ENCODE data around the gene HERPUD2.
"Not testable (repeated sequence)": the region's sequence is repeated elsewhere in the genome, so short reads cannot be mapped to it uniquely, and the experiment has no call there.

The HERPUD2 gene

DNA sequence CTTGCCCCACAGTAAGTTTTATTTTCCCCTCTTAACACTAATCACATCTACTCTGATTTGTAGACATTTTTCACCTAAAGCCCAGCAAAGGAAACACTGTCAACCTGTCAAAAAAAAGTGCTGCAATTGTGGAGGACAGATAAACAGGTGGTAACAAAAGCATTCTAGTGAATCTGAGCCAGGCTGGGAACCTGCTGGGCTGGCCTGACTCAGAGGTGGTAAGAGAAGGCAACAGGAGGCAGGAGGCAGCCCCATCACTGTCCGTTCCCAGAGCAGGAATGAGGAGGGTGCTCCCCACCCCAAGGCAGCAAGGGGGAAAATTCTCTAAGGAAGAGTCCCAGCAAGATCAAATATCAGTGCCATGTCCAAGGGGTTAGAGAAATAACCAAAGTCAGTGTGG is 19.5 kb upstream of the HERPUD2 start:
- DNase-seq (ENCODE audit: low read depth in 2 of 2) = no peak

DNA sequence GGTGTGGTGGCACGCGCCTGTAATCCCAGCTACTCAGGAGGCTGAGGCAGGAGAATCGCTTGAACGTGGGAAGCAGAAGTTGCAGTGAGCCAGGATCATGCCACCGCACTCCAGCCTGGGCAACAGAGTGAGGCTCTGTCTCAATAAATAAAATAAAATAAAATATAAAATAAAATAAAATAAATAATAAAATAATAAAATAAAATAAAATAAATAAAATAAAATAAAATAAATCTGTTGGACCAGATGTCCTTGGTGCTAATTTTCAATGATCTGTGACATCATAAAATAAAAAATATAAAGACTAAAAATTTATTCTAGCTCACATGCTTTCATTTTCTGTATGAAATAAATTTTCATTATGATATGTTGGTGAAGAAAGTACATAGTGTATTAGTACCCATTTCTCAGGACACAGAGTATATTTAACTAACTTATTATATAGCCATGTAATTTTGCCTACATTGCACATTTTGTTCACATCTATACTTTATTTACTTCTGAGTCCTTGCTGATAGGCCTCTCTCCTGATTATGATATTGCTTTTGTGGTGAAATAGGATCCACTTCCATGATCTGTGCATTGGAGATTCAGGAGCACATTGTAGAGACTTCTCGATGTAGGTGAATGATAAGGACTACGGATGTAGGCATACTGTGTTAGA is 17.8 kb upstream of the HERPUD2 start:
- DNase-seq (ENCODE audit: low read depth in 2 of 2) = no peak

DNA sequence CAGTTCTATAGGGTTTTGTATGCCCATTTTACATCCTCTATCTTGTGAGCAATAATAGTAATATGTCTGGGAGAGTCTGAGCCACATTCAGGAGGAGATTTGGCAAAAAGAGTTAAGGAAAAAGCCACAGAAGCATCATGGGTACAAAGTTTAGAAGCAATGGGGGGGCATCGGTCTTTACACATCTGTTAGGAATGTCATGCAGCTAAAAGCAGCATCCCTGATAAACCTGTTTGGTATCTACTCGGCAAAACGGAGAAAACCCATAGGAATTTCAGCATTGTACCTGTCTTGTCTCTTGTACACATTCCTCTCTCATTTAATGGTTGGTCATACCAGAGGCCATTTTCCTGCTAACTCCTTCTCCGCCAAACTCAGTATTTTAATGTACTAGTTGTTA is 12.5 kb upstream of the HERPUD2 start:
- DNase-seq (ENCODE audit: low read depth in 2 of 2) = no peak

DNA sequence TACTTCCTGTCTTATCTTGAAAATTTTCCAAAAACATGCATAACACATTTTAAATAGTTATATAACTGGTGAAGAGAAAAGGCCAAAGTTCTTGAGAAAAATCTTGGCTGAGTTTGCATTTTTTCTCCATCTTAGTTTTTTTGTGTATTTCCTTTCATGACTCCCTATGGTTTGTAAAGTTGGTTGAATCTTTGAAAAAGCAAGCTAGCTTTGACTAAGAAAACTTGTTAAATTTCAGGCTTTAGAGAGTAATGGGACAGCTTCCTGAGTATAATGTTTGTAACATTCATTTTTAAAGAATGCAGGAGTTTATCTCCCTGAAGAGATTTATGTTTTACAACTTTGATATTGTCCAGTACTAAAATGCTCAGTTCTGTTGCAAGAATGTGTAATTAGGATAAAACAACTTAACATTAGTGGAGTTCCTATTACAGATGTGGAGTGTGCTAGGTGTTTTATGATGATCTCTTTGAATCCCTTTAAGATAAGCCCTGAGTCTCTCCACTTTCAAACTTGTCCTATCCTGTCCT is 11.1 kb upstream of the HERPUD2 start:
- no peak for DNase-seq (ENCODE audit: low read depth in 2 of 2)

DNA sequence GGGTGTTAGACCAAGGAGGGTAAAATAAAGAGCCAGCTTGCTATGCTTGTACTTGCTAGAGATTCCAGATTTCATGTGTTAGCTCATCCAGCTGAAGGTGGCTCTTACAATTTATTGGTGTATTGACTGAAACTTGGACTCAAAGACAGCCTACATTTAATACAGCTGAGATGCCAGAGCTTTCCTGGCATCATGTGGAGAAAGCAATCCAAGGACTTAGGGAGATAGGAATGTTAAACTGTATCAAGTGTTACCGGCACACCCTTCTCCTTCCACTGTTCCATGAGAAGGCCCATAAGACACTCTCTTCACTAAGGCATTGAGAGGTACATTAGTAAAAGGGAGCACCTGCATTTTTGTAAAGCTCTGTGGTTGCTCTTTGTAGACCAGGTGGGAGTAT is 9.3 kb upstream of the HERPUD2 start:
- no peak for DNase-seq (ENCODE audit: low read depth in 2 of 2)

DNA sequence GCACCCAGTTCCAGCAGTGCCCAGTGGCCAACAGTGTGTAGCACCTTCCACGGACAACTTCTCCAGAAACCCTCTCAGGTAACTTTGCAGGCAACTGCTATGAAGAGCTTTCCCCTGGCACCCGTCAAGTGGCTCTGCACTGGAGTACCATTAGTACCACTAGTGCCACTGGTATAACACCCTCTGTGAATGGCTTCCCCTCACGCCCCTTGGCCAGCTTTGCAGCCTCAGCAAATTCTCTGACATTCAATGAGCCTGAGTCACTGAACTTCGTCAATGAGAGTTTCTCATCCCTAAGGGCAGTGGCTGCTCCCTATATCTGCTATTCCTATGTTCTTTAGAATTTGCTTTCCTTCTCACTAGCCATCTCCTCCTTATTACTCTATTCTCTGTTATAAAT is 7.6 kb upstream of the HERPUD2 start:
- DNase-seq (ENCODE audit: low read depth in 2 of 2) = no peak

DNA sequence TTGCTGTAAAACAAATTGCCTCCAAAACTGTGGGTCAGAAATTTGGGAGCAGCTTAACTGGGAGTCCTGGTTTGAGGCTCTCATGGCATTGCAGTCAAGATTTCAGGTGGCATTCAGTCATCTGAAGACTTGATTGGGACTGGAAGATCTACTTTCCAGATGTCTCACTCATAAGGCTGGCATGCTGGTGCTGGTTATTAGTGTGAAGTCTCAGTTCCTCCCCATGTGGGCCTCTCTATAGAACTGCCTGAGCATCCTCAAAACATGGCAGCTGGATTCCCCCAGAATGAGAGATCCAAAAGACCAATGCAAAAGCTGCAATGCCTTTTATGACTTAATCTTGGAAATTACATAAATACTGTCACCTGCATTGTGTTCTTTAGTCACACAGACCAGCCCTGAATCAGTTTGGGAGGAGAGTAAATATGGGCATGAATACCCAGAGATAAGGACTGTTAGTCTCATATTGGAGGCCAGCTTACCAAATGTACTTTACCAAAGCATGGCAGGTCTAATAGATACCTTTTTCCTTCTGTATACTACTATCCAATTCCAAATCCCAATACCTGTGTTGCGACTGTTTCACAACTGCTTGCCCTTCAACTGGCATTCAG is 6.5 kb upstream of the HERPUD2 start:
- no peak for DNase-seq (ENCODE audit: low read depth in 2 of 2)

DNA sequence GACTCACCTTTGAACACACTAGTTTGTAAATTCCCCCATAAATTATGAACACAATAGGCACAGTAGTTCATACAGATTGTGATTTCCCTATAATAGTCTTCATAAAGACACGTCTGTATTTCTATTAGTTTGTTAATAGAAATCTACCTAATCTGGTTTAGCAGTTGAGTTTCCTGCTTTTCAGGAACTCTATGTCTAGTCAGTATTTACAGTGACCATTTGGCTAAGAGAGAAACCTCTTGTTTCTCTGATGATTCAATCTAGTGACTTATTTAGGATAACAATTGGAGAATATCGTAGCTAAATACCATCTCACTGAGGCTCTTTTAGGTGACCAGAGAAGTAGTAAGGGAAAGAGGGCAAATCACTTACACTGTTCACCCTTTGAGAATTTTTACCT is 5.9 kb upstream of the HERPUD2 start:
- no peak for DNase-seq (ENCODE audit: low read depth in 2 of 2)

DNA sequence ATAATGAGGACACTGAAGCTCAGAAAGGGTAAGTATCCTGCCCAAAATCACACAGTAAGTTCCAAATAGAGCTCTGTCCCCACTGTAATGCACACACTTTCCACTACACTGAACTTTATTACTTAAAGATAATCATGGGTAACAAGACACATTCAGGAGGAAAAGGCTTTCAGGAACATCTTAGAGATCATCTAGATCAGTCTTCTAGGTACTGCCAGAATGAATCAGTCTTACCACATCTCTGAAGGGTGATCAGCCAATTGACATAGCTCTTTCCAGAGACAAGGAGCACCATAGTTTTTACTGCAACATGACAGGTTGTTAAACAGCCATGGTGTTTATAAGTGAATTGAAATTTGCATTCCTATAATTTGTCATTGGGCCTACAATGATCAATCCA is 5.4 kb upstream of the HERPUD2 start:
- no peak for DNase-seq (ENCODE audit: low read depth in 2 of 2)

DNA sequence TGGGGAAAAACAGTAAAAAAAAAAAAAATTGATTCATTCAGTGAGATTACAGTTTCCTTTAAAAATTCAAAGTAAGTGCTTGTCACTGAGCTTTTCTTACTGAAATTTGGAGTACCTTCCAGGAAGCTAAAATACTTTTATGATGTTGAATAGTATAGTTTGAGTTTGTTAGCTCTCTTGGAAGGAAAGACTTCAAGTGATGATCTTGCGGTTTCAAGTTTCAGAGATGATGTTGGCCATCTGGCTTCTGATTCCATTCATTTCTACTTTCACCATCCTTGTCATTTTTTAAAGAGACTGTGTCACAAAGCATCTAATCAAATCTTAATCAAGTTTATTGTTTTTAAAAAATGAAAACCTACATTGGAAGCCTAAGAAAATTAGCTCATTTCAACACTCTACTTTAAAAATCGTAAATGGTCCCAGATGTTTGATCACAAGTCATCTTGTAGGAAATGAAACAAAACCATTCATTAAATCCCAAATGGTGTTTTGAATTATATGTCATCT is 4.9 kb upstream of the HERPUD2 start:
- DNase-seq (ENCODE audit: low read depth in 2 of 2) = no peak

DNA sequence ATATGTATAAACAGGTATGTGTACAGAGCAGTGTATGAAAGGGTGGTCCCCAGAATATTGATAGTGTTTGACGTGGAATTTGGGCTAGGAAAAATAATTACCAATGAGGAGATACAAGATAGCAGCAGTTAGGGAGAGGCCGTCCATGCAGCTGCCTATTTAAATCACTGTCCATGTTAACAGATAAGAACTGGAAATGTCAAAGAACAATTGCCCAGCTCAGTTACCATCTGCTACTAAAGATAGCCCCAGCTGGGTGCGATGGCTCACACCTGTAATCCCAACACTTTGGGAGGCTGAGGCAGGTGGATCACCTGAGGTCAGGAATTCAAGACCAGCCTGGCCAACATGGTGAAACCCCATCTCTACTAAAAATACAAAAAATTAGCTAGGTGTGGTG is 3.4 kb upstream of the HERPUD2 start:
- DNase-seq (ENCODE audit: low read depth in 2 of 2) = not testable (repeated sequence)

DNA sequence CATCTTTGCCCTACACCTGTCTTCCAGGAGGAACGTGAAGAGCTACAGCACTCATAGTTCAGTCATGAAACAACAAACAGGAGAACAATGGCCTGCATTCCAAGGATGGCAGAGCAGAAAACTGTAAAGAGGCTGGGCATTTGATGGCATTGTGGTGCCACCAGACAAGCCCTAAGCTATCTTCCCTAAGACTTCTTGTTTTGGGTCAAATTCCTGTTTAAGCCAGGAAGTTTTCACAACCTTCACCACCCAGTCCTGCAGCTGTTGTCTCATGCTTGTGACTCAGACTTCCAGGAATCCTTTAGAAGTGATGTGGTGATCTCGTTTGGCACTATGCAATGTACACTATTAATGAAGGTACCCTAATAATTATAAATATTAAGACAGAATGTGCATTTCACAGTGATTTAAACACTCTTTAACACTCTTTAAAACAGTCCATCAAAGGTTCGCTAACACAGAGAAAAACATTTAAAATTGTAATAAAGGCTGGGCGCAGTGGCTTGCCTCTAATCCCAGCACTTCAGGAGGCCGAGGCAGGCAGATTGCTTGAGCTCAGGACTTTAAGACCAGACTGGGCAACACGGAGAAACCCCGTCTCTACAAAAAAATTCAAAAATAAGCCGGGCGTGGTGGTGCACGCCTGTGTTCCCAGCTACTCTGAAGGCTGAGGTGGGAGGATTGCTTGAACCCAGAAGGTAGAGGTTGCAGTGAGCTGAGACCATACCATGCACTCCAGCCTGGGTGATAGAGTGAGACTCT is 2.7 kb upstream of the HERPUD2 start:
- DNase-seq (ENCODE audit: low read depth in 2 of 2) = no peak

DNA sequence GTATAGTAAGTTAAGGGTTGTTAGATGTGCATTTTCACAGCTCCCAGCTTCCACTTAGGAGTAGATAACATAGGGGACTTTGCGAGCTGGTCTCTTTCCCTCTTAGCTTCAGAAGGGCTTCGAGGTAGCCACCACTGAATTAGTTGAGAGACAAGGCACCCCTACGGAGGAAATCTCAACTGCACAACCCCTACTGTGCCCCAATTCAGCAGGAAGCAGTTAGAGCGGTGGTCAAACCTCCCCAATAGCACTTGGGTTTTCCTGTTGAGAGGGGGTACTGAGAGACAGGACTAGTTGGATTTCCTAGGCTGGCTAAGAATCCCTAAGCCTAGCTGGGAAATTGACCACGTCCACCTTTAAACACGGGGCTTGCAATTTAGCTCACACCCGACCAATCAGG is 1.1 kb upstream of the HERPUD2 start:
- DNase-seq (ENCODE audit: low read depth in 2 of 2) = no peak

DNA sequence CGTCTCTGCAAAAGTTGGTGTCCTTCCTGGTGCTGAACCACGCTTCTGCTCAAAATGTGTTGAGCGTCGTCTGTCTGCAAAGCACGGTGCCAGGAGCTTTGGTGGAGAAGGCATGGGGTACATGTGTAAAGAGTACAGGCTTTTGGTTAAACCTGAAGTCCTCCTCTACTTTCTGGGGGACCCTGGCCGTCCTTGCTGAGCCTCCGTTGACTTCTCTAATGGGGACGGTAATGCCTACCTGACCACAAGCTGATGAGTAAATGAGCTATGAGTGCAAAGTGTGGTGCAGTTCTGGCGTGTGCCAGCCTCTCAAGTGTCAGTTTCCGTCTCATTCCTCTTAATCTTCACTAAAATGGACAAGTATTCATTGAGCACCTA is 527 bp upstream of the HERPUD2 start:
- no peak for DNase-seq (ENCODE audit: low read depth in 2 of 2)

DNA sequence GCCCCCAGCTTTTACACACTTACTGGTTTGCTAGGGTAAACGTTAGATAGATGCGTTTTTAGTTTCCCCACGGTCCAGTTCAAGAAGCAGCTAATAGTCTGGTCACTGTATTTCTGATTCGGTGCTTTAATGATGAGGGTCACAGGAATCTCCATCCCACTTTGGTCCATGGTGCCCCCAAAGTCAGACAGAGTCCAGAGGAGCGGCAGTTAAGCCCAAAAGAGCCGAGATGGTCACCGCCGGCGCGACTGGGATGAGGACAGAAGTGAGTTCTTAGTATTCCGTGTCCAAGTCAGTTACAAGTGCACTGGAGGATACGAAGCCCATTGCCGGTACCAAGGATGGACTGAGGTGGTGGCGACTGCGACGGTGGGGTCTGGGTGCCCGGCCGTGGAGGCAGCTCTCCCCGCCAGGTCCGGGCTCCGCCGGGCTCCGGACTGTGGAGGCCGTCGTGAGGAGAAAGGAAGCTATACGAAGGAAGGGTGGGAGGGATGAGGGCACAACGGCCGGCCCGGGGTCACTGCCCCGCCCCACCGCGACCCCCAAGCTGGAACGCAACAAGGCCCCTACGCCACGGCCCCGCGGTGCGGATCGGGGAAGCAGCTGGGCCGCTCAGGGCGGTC is 663 bp downstream of the HERPUD2 start:
- no peak for DNase-seq (ENCODE audit: low read depth in 2 of 2)

DNA sequence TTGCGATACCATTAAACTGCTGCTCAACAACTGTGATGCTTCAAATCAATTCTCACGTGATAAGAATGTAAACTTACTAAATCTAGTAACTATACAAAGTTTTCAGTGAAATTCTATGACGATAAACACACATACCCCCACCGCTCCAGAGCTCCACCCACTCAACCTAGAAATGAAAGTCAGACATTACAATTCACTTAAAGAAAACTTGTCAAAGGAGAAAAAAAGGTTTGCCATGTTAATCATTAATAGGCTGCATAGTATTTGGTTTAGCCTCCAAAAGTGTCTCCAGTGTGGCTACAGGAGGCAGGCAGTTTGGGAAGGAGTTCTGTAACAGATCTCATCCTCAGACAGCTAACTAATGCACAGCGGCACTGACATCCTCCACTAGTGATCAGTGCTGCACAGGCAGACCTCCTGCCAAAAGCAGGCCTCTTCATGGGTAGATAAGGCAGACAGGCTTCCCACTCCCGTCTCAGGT is 3.1 kb downstream of the HERPUD2 start:
- no peak for DNase-seq (ENCODE audit: low read depth in 2 of 2)

DNA sequence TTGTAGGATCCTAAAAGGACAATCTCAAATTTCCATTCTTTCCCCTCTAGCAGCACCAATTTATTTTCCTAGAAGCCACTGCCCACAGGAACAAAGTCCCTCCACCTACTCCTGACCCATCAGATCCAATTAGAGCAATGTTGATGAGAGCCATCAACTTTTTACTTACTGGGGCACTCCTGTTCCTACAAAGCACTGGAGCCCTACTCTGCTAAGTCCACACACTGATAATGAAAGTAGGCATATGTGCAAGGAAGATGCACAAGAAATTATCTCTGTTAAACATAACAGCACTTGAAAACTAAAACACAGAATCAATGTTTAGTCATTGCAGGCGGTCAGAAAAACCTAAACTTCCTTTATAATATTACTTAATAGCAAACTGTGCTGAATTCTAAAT is 3.6 kb downstream of the HERPUD2 start:
- no peak for DNase-seq (ENCODE audit: low read depth in 2 of 2)

DNA sequence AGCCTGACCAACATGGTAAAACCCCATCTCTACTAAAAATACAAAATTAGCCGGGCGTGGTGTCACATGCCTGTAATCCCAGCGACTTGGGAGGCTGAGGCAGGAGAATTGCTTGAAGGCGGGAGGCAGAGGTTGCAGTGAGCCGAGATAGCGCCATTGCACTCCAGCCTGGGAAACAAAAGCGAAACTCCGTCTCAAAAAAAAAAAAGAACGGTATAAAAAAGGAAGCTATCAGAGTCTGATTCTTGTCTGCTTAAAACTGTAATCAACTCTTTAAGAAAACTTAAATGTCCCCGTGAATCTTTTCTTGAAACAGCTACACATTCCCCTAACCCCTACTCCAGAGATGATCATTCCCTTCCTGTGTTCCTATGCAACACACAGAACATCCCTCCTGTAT is 4.3 kb downstream of the HERPUD2 start:
- DNase-seq (ENCODE audit: low read depth in 2 of 2) = not testable (repeated sequence)

DNA sequence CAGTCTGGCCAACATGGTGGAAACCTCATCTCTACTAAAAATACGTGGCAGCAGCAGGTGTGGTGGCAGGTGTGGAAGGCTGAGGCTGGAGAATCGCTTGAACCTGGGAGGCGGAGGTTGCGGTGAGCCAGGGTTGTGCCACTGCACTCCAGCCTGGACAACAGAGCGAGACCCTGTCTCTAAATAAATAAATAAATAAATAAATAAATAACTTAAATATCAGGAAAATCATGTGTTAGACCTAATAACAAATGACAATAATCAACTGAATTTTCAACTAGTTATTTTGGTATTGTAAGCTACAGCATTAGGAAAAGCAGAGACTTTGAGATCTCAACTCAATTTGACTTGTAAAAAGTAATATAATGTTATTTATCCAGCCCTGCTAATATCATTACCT is 9.2 kb downstream of the HERPUD2 start:
- no peak for DNase-seq (ENCODE audit: low read depth in 2 of 2)

DNA sequence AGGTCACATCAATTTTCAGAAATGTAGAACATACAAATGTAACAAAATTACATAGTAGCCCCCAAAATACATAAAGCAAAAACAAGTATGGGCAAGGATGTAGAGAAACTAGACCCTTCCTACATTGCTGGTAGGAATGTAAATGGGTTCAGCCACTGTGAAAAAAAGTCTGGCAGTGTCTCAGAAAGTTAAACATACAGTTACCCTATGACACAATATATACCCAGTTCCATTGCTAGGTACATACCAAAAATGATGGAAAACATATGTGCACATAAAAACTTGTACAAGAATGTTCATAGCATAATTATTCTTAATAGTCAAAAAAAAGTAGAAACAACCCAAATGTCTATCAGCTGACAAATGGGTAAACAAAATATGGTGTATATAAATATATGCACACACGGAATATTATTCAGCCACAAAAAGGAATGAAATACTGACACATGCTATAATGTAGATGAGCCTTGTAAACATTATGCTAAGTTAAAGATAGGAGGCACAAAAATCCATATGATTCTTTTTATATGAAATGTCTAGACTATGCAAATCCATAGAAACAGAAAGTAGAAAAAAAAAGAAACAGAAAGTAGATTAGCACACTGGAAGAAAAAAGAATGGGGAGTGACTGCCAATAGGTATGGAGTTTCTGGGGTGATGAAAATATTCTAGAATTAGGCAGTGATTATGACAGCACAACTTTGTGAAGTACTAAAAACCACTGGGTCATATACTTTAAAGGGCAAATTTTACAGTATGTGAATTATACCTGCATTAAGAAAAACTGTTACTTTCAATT is 13.5 kb downstream of the HERPUD2 start:
- DNase-seq (ENCODE audit: low read depth in 2 of 2) = no peak

DNA sequence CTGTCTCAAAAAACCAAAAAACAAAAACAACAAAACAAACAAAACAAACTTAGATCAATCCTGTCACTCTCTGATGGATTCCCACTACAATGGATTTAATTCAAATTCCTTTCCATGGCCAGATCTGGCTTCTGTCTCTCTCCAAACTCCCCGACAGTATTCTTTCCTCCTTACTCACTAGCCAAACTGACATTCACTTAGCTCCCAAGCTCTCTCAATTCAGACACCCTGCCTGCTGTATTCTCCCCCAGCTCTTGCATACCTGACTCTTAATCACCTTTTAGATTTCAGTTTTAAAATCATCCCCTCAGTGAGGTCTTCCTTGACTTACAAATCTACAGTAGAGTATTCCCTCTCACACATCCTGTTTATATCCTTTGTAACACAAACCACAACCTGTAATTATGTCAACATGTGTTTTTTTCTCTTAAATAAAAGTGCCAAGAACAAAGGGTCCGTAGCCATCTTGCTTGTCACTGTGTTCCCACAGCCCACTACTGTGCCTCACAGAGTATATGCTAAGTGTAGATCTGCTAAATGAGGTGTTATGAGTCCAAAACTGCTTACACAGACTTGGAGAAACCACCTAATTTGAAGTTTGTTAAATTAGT is 14.4 kb downstream of the HERPUD2 start:
- no peak for DNase-seq (ENCODE audit: low read depth in 2 of 2)
